ENCODE results near the gene NTRK2.

The NTRK2 gene

DNA sequence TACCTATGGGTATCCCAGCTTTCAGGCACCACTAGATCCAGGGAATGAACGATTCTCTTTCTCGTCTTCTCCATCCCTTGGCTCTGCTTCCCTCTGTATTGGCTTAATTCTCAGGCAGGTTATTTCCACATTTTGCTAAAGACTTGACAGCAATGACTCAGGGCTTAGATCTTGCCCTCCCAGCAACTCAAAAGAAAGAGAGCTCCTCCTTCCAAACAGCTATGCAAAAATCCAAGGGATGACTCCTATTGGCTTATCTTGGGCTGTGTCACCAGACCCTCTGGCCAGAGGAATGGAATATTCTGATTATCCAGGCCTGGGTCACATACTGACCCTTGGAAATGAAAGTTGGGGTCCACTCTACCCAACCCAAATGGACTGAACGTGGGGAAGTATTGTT lies 270.2 kb downstream of the NTRK2 start:
- POLR2A ChIA-PET, result no interaction called here
- CTCF ChIA-PET, result interaction anchor here (0.7 kb wide), 1 partner anchor 544 kb away, joined by 3 read pairs; no protein-coding TSS in a partner anchor

More for the DNA sequence above, 270.2 kb downstream of the NTRK2 start:
- no peak overlapping the region for H3K27ac ChIP-seq (ENCODE audit: extremely low read depth, low read depth, low read length)
- no peak overlapping the region for H3K4me3 ChIP-seq (ENCODE audit: low read depth, low read length)
- TF ChIP-seq ZNF354C (tag by site-specific recombination; IDR thresholded peaks at IDR 0.05; ENCODE audit: borderline replicate concordance, low read depth) (no peak), ZNF2 (tag by site-specific recombination; IDR thresholded peaks at IDR 0.05) (no peak), ZFHX2 (tag by site-specific recombination; conservative IDR thresholded peaks at IDR 0.05) (no peak), ZNF239 (tag by site-specific recombination; IDR thresholded peaks at IDR 0.05) (no peak), ZNF112 (tag by site-specific recombination; IDR thresholded peaks at IDR 0.05) (no peak), ZNF248 (tag by site-specific recombination; IDR thresholded peaks at IDR 0.05) (no peak), MYNN (tag by site-specific recombination; IDR thresholded peaks at IDR 0.05; ENCODE audit: borderline replicate concordance) (no peak), ZBTB11 (tag by site-specific recombination; conservative IDR thresholded peaks at IDR 0.05; ENCODE audit: low read depth) (no peak), SP2 (tag by site-specific recombination; IDR thresholded peaks at IDR 0.05) (no peak), ZNF654 (tag by site-specific recombination; IDR thresholded peaks at IDR 0.05; ENCODE audit: low read depth) (no peak), ZNF155 (tag by site-specific recombination; IDR thresholded peaks at IDR 0.05) (no peak), BCL11A (tag by site-specific recombination; IDR thresholded peaks at IDR 0.05; ENCODE audit: low read depth) (no peak), ZNF214 (tag by site-specific recombination; IDR thresholded peaks at IDR 0.05; ENCODE audit: borderline replicate concordance) (no peak), SCRT1 (tag by site-specific recombination; IDR thresholded peaks at IDR 0.05; ENCODE audit: borderline replicate concordance) (no peak), ZNF548 (tag by site-specific recombination; IDR thresholded peaks at IDR 0.05) (no peak), ZFP37 (tag by site-specific recombination; IDR thresholded peaks at IDR 0.05) (no peak)
- TF ChIP-seq, protein P1, sequence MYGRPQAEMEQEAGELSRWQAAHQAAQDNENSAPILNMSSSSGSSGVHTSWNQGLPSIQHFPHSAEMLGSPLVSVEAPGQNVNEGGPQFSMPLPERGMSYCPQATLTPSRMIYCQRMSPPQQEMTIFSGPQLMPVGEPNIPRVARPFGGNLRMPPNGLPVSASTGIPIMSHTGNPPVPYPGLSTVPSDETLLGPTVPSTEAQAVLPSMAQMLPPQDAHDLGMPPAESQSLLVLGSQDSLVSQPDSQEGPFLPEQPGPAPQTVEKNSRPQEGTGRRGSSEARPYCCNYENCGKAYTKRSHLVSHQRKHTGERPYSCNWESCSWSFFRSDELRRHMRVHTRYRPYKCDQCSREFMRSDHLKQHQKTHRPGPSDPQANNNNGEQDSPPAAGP (tag by site-specific recombination; IDR thresholded peaks at IDR 0.05), result no peak
- TF ChIP-seq, protein P2, sequence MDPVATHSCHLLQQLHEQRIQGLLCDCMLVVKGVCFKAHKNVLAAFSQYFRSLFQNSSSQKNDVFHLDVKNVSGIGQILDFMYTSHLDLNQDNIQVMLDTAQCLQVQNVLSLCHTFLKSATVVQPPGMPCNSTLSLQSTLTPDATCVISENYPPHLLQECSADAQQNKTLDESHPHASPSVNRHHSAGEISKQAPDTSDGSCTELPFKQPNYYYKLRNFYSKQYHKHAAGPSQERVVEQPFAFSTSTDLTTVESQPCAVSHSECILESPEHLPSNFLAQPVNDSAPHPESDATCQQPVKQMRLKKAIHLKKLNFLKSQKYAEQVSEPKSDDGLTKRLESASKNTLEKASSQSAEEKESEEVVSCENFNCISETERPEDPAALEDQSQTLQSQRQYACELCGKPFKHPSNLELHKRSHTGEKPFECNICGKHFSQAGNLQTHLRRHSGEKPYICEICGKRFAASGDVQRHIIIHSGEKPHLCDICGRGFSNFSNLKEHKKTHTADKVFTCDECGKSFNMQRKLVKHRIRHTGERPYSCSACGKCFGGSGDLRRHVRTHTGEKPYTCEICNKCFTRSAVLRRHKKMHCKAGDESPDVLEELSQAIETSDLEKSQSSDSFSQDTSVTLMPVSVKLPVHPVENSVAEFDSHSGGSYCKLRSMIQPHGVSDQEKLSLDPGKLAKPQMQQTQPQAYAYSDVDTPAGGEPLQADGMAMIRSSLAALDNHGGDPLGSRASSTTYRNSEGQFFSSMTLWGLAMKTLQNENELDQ (tag by site-specific recombination; IDR thresholded peaks at IDR 0.05; ENCODE audit: low read depth), result no peak
- TF ChIP-seq, protein P3, sequence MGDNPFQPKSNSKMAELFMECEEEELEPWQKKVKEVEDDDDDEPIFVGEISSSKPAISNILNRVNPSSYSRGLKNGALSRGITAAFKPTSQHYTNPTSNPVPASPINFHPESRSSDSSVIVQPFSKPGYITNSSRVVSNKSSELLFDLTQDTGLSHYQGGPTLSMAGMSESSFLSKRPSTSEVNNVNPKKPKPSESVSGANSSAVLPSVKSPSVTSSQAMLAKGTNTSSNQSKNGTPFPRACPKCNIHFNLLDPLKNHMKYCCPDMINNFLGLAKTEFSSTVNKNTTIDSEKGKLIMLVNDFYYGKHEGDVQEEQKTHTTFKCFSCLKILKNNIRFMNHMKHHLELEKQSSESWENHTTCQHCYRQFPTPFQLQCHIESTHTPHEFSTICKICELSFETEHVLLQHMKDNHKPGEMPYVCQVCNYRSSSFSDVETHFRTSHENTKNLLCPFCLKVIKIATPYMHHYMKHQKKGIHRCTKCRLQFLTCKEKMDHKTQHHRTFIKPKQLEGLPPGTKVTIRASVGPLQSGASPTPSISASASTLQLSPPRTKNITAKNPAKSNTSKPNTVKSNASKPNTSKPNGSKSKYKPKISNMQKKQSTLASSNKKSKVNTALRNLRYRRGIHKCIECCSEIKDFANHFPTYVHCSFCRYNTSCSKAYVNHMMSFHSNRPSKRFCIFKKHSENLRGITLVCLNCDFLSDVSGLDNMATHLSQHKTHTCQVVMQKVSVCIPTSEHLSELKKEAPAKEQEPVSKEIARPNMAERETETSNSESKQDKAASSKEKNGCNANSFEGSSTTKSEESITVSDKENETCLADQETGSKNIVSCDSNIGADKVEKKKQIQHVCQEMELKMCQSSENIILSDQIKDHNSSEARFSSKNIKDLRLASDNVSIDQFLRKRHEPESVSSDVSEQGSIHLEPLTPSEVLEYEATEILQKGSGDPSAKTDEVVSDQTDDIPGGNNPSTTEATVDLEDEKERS (tag by site-specific recombination; IDR thresholded peaks at IDR 0.05), result no peak
- H3K36me3 ChIP-seq (ENCODE audit: control insufficient read depth in 2 of 2, insufficient read depth in 1 of 2, low read length in 2 of 2), result no peaks in the 10 kb centered on the region
- H3K9me3 ChIP-seq (ENCODE audit: control insufficient read depth, insufficient read depth, low read depth, low read length), result no peaks in the 10 kb centered on the region
- H3K4me1 ChIP-seq (ENCODE audit: control insufficient read depth, insufficient read depth, low read length), result no peaks in the 10 kb centered on the region

Measured in HEK293 (cell line).